Measurements from ENCODE around the gene SUSD3. TPM values are rescaled to one million over a fixed set of nuclear protein-coding genes. Genes with fewer than 3 reads are reported as not detected.

Gene SUSD3
- total RNA-seq, 1 experiment from 2014 or later: 5.0 TPM

GRCh38 chr9:93122721-93123221, 64.3 kb downstream of the SUSD3 start:
- H3K27ac ChIP-seq (ENCODE audit: low read length): no peak overlapping the region
- intact Hi-C loops (cut with micrococcal nuclease; ENCODE audit: unreplicated experiment): no loop called here
- no peaks in the 10 kb centered on the region for H3K36me3 ChIP-seq (ENCODE audit: control insufficient read depth, insufficient read depth, low read length)
- no peak for TF ChIP-seq POLR2AphosphoS5 (IDR thresholded peaks at IDR 0.05; ENCODE audit: low read depth, low read length)
- no peak for TF ChIP-seq SIN3A (IDR thresholded peaks at IDR 0.05; ENCODE audit: borderline replicate concordance, insufficient read depth, low read depth, low read length)
- ATAC-seq (no peak), DNase-seq (ENCODE audit: low read depth, low spot score) (no peak)
- no TSS peak for BruUV-seq (replicated peaks)
- no peaks in the 10 kb centered on the region for H3K4me1 ChIP-seq (ENCODE audit: control insufficient read depth, insufficient read depth, low read length)
- POLR2A ChIA-PET: no interaction called here
- H3K9me3 ChIP-seq (ENCODE audit: control insufficient read depth, insufficient read depth, low read depth, low read length): no peaks in the 10 kb centered on the region
- in situ Hi-C loops (cut with HindIII; ENCODE audit: low pct_unique_long_range_greater_than_20kb, low sequenced_read_pairs): no loop called here
- CTCF ChIA-PET: no interaction called here
- H3K4me3 ChIP-seq (ENCODE audit: low read depth in 2 of 2, low read length in 2 of 2): no peak overlapping the region
- no peaks in the 10 kb centered on the region for H3K27me3 ChIP-seq (ENCODE audit: control insufficient read depth, insufficient read depth, low read length)

- intact Hi-C loops (cut with micrococcal nuclease; ENCODE audit: unreplicated experiment) (no loop called here), in situ Hi-C loops (cut with HindIII; ENCODE audit: low pct_unique_long_range_greater_than_20kb, low sequenced_read_pairs) (no loop called here)
- Histone ChIP-seq H3K4me3 (ENCODE audit: low read depth in 2 of 2, low read length in 2 of 2) (no peak overlapping the region), H3K9me3 (ENCODE audit: control insufficient read depth, insufficient read depth, low read depth, low read length) (no peaks in the 10 kb centered on the region), H3K4me1 (ENCODE audit: control insufficient read depth, insufficient read depth, low read length) (no peaks in the 10 kb centered on the region), H3K27me3 (ENCODE audit: control insufficient read depth, insufficient read depth, low read length) (no peaks in the 10 kb centered on the region), H3K27ac (ENCODE audit: low read length) (no peak overlapping the region), H3K36me3 (ENCODE audit: control insufficient read depth, insufficient read depth, low read length) (no peaks in the 10 kb centered on the region)
- no peak for DNase-seq (ENCODE audit: low read depth, low spot score)
- BruUV-seq (replicated peaks): no TSS peak
- ATAC-seq: 0 out of 2 replicates have a peak, but pooled peaks have one; percentile 11
- TF ChIP-seq REST (IDR thresholded peaks at IDR 0.05; ENCODE audit: insufficient read depth in 1 of 2, low read depth in 2 of 2, low read length in 1 of 2) (no peak), TCF7L2 (IDR thresholded peaks at IDR 0.05; ENCODE audit: low read depth, low read length) (no peak), CTCF (IDR thresholded peaks at IDR 0.05) (no peak), SIN3A (IDR thresholded peaks at IDR 0.05; ENCODE audit: borderline replicate concordance, insufficient read depth, low read depth, low read length) (no peak), POLR2AphosphoS5 (IDR thresholded peaks at IDR 0.05; ENCODE audit: low read depth, low read length) (no peak)
- CTCF ChIA-PET: interaction anchor here (0.7 kb wide), 1 partner anchor 880 kb away, joined by 5 read pairs; no protein-coding TSS in a partner anchor
- POLR2A ChIA-PET: no interaction called here
Measured at GRCh38 chr9:93123561-93124283, 65.2 kb downstream of the SUSD3 start.

- POLR2A ChIA-PET: no interaction called here
Measured at GRCh38 chr9:93124793-93125192, 66.3 kb downstream of the SUSD3 start.

More at GRCh38 chr9:93124793-93125192, 66.3 kb downstream of the SUSD3 start:
- TF ChIP-seq SIN3A (IDR thresholded peaks at IDR 0.05; ENCODE audit: borderline replicate concordance, insufficient read depth, low read depth, low read length) (no peak), REST (IDR thresholded peaks at IDR 0.05; ENCODE audit: insufficient read depth in 1 of 2, low read depth in 2 of 2, low read length in 1 of 2) (no peak), POLR2AphosphoS5 (IDR thresholded peaks at IDR 0.05; ENCODE audit: low read depth, low read length) (no peak), CTCF (IDR thresholded peaks at IDR 0.05) (no peak), TCF7L2 (IDR thresholded peaks at IDR 0.05; ENCODE audit: low read depth, low read length) (no peak)
- intact Hi-C loops (cut with micrococcal nuclease; ENCODE audit: unreplicated experiment): no loop called here
- Histone ChIP-seq H3K27me3 (ENCODE audit: control insufficient read depth, insufficient read depth, low read length) (no peaks in the 10 kb centered on the region), H3K4me1 (ENCODE audit: control insufficient read depth, insufficient read depth, low read length) (no peaks in the 10 kb centered on the region), H3K4me3 (ENCODE audit: low read depth in 2 of 2, low read length in 2 of 2) (no peak overlapping the region), H3K36me3 (ENCODE audit: control insufficient read depth, insufficient read depth, low read length) (no peaks in the 10 kb centered on the region), H3K9me3 (ENCODE audit: control insufficient read depth, insufficient read depth, low read depth, low read length) (no peaks in the 10 kb centered on the region), H3K27ac (ENCODE audit: low read length) (no peak overlapping the region)
- ATAC-seq (no peak), DNase-seq (ENCODE audit: low read depth, low spot score) (no peak)
- BruUV-seq (replicated peaks): no TSS peak
- CTCF ChIA-PET: no interaction called here
- in situ Hi-C loops (cut with HindIII; ENCODE audit: low pct_unique_long_range_greater_than_20kb, low sequenced_read_pairs): no loop called here
